HCT116 (cell line): ENCODE results near the gene ACBD6.

Experiments
- CEBPB ChIP-seq: IDR thresholded peaks from 2 replicates; pipeline ENCODE4 v1.6.1; 2012; ENCODE audit warnings: low read depth
- CTCF ChIP-seq, 3 experiments: fragments of 200-600 bp in 1 of 3; sonication (generic) in 1 of 3; IDR thresholded peaks in 2 of 3; conservative IDR thresholded peaks in 1 of 3; 2 replicates each; pipeline ENCODE4 v1.5.1; 2012 to 2017; ENCODE audit warnings: low read depth in 2 of 3, low read length in 2 of 3, antibody characterized with exemption in 1 of 3, borderline replicate concordance in 1 of 3, control low read depth in 1 of 3, mild to moderate bottlenecking in 1 of 3, mixed read lengths in 1 of 3, mixed run types in 1 of 3, moderate library complexity in 1 of 3; ENCODE audit not compliant: insufficient read depth in 1 of 3
- EZH2 ChIP-seq: fragments of 200-600 bp; sonication (generic); IDR thresholded peaks from 2 replicates; pipeline ENCODE4 v1.6.1; 2017; ENCODE audit warnings: antibody characterized with exemption, mixed run types
- EZH2phosphoT487 ChIP-seq: fragments of 200-600 bp; IDR thresholded peaks from 2 replicates; pipeline ENCODE4 v1.6.1; 2018; ENCODE audit warnings: antibody characterized with exemption, borderline replicate concordance
- JUND ChIP-seq: IDR thresholded peaks from 2 replicates; pipeline ENCODE4 v1.6.1; 2012
- POLR2A ChIP-seq: IDR thresholded peaks from 2 replicates; pipeline ENCODE4 v1.7.0; 2011; ENCODE audit warnings: borderline replicate concordance; ENCODE audit not compliant: insufficient read depth, insufficient read length; ENCODE audit errors: extremely low read depth
- POLR2AphosphoS5 ChIP-seq: IDR thresholded peaks from 2 replicates; pipeline ENCODE4 v1.6.1; 2011; ENCODE audit warnings: mild to moderate bottlenecking, low read depth, low read length, moderate library complexity
- SIN3A ChIP-seq: IDR thresholded peaks from 2 replicates; pipeline ENCODE4 v1.6.1; 2012; ENCODE audit warnings: low read depth
- SRF ChIP-seq: IDR thresholded peaks from 2 replicates; pipeline ENCODE4 v1.6.1; 2012; ENCODE audit warnings: low read depth
- ZBTB33 ChIP-seq: IDR thresholded peaks from 2 replicates; pipeline ENCODE4 v1.6.1; 2011; ENCODE audit warnings: mild to moderate bottlenecking, low read length, moderate library complexity; ENCODE audit not compliant: insufficient replicate concordance; ENCODE audit errors: extremely low read depth
- ZFX ChIP-seq: fragments of 450-650 bp; IDR thresholded peaks from 2 replicates; pipeline ENCODE4 v1.6.1; 2017
- ZNF274 ChIP-seq: fragments of 200-500 bp; sonication (Bioruptor generic); IDR thresholded peaks from 2 replicates; pipeline ENCODE4 v1.6.1; 2014; ENCODE audit warnings: mild to moderate bottlenecking, low read depth, low read length, inconsistent platforms
- TF ChIP-seq, protein P1 (sequence below): IDR thresholded peaks from 2 replicates; pipeline ENCODE4 v1.6.1; 2012

DNA sequence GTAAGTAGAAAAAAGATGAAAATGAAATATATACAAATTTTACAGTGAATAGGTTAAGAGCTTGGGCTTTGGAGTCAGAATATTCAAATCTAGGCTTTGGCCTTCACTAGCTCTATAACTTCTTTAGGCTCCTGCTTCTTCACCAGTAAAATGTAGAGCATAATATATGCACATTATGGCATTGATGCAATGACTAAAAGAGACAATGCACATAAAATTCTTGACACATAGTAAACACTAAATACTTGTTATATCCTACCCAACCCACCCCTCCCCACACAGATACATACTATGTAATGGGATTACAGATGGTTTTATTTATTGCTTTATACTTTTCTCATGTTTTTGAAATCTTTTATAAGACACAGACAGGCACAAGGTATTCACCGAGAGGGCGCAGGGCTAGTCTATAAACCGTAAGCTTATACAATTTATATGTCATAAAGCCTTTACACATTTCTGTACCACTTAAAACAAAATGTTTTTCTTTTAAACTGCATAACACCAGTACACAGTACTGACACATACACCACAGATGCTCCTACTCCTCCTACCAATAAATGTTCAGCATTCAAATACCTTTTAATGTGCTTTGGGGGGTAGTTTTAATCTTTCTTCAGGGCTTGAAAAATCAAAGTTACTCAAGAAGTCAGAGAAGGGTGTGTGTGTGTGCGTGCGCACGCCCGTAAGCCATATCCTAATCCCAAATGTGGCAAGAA lies 109.8 kb downstream of the ACBD6 start:
- no peak for TF ChIP-seq ZNF274
- no peak for TF ChIP-seq SRF
- no peak for TF ChIP-seq POLR2A
- TF ChIP-seq CTCF (IDR thresholded peaks at IDR 0.05 in 2 of 3, conservative IDR thresholded peaks at IDR 0.05 in 1 of 3; ENCODE audit: borderline replicate concordance in 1 of 3, insufficient read depth in 1 of 3, low read depth in 2 of 3, low read length in 2 of 3): no peak
- no peak for TF ChIP-seq ZFX
- TF ChIP-seq JUND: no peak
- TF ChIP-seq EZH2phosphoT487: no peak
- no peak for TF ChIP-seq EZH2
- TF ChIP-seq POLR2AphosphoS5: no peak
- no peak for TF ChIP-seq SIN3A
- TF ChIP-seq, protein P1, sequence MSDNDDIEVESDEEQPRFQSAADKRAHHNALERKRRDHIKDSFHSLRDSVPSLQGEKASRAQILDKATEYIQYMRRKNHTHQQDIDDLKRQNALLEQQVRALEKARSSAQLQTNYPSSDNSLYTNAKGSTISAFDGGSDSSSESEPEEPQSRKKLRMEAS: no peak
- TF ChIP-seq ZBTB33: no peak
- no peak for TF ChIP-seq CEBPB
